ENCODE measurements around the gene ST8SIA6.

- TF ChIP-seq POLR2A (IDR thresholded peaks at IDR 0.05; ENCODE audit: low read depth, low read length) = no peak
- TF ChIP-seq SPI1 (IDR thresholded peaks at IDR 0.05; ENCODE audit: low read depth, low read length) = no peak
Observed at GRCh38 chr10:17450024-17450423, 4.4 kb downstream of the ST8SIA6 start.
